HCT116 (cell line): ENCODE data around the gene KIAA1549. TPM values are rescaled to one million over a fixed set of nuclear protein-coding genes. Genes with fewer than 3 reads are reported as not detected.

Experiments
- ATAC-seq: fragments of 200-7000 bp; cut with Tn5 transposase; 2 replicates; pipeline ENCODE4 v1.9.1; 2020; ENCODE audit warnings: mild to moderate bottlenecking, moderate library complexity
- BruUV-seq: library from RNA; stranded (reverse); fragments of 400-500 nt; replicated peaks from 2 replicates; lab custom pipeline; 2021; lab: Mats Ljungman, UMichigan
- CTCF ChIA-PET: fragments of 300-600 bp; sonication (Branson Sonifier 250); formaldehyde crosslinking; loops from one replicate; lab custom pipeline; 2021; ENCODE audit warnings: antibody characterized with exemption; lab: Charles Lee
- POLR2A ChIA-PET: fragments of 300-600, 350-600 bp; sonication (Branson Sonifier 250); formaldehyde crosslinking; loops from one replicate; lab custom pipeline; 2021; ENCODE audit warnings: antibody characterized with exemption; lab: Charles Lee
- RAD21 ChIA-PET, 2 experiments: fragments of 300-600 bp; sonication (Branson Sonifier 250); formaldehyde crosslinking; loops; one replicate each; lab custom pipeline; 2023; ENCODE audit warnings: low total read pairs in 2 of 2; ENCODE audit not compliant: uncharacterized antibody in 2 of 2, unreplicated experiment in 2 of 2, low non-redundant PET in 1 of 2; lab: Charles Lee
- DNase-seq: peaks from one replicate; pipeline ENCODE4 v3.0.0-alpha.2; 2010; ENCODE audit warnings: low read depth, low spot score
- H2AFZ ChIP-seq: fragments of 200-600 bp; shearing (Covaris generic), sonication (generic); 2 replicates; pipeline ENCODE4 v1.6.1; 2017; ENCODE audit warnings: low read depth, mixed run types, mixed read lengths, antibody characterized with exemption, low read length; ENCODE audit not compliant: poor library complexity, severe bottlenecking
- H3K27ac ChIP-seq: 2 replicates; pipeline ENCODE4 v1.5.1; 2012; ENCODE audit warnings: low read depth, low read length
- H3K27me3 ChIP-seq: fragments of 200-600 bp; sonication (generic); 2 replicates; pipeline ENCODE4 v1.6.1; 2016; ENCODE audit warnings: mixed run types, low read length, mixed read lengths; ENCODE audit not compliant: insufficient read depth
- H3K36me3 ChIP-seq, 2 experiments: fragments of 200-500 bp in 1 of 2; fragments of 200-600 bp in 1 of 2; sonication (Bioruptor generic) in 1 of 2; sonication (generic) in 1 of 2; 2 replicates each; pipeline versions ENCODE4 v1.5.1 to v1.6.1; 2014 to 2016; ENCODE audit warnings: low read length in 2 of 2, inconsistent platforms in 1 of 2, mixed read lengths in 1 of 2, mixed run types in 1 of 2; ENCODE audit not compliant: insufficient read depth in 2 of 2, control insufficient read depth in 1 of 2
- H3K4me1 ChIP-seq, 2 experiments: fragments of 200-600 bp in 1 of 2; sonication (generic) in 1 of 2; 2 replicates each; pipeline versions ENCODE4 v1.5.1 to v1.6.1; 2012 to 2017; ENCODE audit warnings: low read length in 2 of 2, inconsistent platforms in 1 of 2, mild to moderate bottlenecking in 1 of 2, mixed read lengths in 1 of 2, mixed run types in 1 of 2, moderate library complexity in 1 of 2; ENCODE audit not compliant: insufficient read depth in 2 of 2, control insufficient read depth in 1 of 2
- H3K4me2 ChIP-seq: fragments of 200-600 bp; sonication (generic); 2 replicates; pipeline ENCODE4 v1.6.1; 2017; ENCODE audit warnings: mixed run types, low read length, mixed read lengths
- H3K4me3 ChIP-seq, 2 experiments: fragments of 200-600 bp in 1 of 2; sonication (generic) in 1 of 2; replicated peaks in 1 of 2; 2 replicates each; pipeline ENCODE4 v1.5.1; 2011 to 2016; ENCODE audit warnings: low read length in 2 of 2, control low read depth in 1 of 2, low read depth in 1 of 2, mild to moderate bottlenecking in 1 of 2, mixed read lengths in 1 of 2, mixed run types in 1 of 2
- H3K79me2 ChIP-seq: fragments of 200-600 bp; sonication (generic); 2 replicates; pipeline ENCODE4 v1.6.1; 2017; ENCODE audit warnings: mild to moderate bottlenecking, mixed run types, low read length, moderate library complexity, mixed read lengths; ENCODE audit not compliant: insufficient read depth
- H3K9ac ChIP-seq: fragments of 200-600 bp; sonication (generic); 2 replicates; pipeline ENCODE4 v1.6.1; 2016; ENCODE audit warnings: low read length, mixed read lengths
- H3K9me2 ChIP-seq: fragments of 200-600 bp; sonication (generic), shearing (Covaris generic); 2 replicates; pipeline ENCODE4 v1.6.1; 2017; ENCODE audit warnings: mixed run types, mild to moderate bottlenecking, moderate library complexity; ENCODE audit not compliant: insufficient read depth
- H3K9me3 ChIP-seq, 2 experiments: fragments of 200-500 bp in 1 of 2; fragments of 200-600 bp in 1 of 2; sonication (Bioruptor generic) in 1 of 2; sonication (generic) in 1 of 2; 2 replicates each; pipeline ENCODE4 v1.6.1; 2014 to 2017; ENCODE audit warnings: low read length in 2 of 2, mixed read lengths in 2 of 2, inconsistent platforms in 1 of 2, low read depth in 1 of 2, mild to moderate bottlenecking in 1 of 2, mixed run types in 1 of 2, moderate library complexity in 1 of 2; ENCODE audit not compliant: control insufficient read depth in 1 of 2, insufficient read depth in 1 of 2
- H4K20me1 ChIP-seq: fragments of 200-600 bp; sonication (generic), shearing (Covaris generic); 2 replicates; pipeline ENCODE4 v1.6.1; 2017; ENCODE audit warnings: mixed run types, mild to moderate bottlenecking, moderate library complexity; ENCODE audit not compliant: insufficient read depth
- CBX3 ChIP-seq: IDR thresholded peaks from 2 replicates; pipeline ENCODE4 v1.6.1; 2012; ENCODE audit warnings: low read depth
- CEBPB ChIP-seq: IDR thresholded peaks from 2 replicates; pipeline ENCODE4 v1.6.1; 2012; ENCODE audit warnings: low read depth
- EGR1 ChIP-seq: IDR thresholded peaks from 2 replicates; pipeline ENCODE4 v1.6.1; 2012; ENCODE audit warnings: low read depth
- ELF1 ChIP-seq: IDR thresholded peaks from 2 replicates; pipeline ENCODE4 v1.6.1; 2012; ENCODE audit warnings: low read depth, borderline replicate concordance
- EZH2phosphoT487 ChIP-seq: fragments of 200-600 bp; IDR thresholded peaks from 2 replicates; pipeline ENCODE4 v1.6.1; 2018; ENCODE audit warnings: antibody characterized with exemption, borderline replicate concordance
- FOSL1 ChIP-seq: IDR thresholded peaks from 2 replicates; pipeline ENCODE4 v1.6.1; 2012; ENCODE audit warnings: low read depth
- POLR2A ChIP-seq: IDR thresholded peaks from 2 replicates; pipeline ENCODE4 v1.7.0; 2011; ENCODE audit warnings: borderline replicate concordance; ENCODE audit not compliant: insufficient read depth, insufficient read length; ENCODE audit errors: extremely low read depth
- RAD21 ChIP-seq: IDR thresholded peaks from 2 replicates; pipeline ENCODE4 v1.6.1; 2012; ENCODE audit warnings: low read depth, mild to moderate bottlenecking
- SIN3A ChIP-seq: IDR thresholded peaks from 2 replicates; pipeline ENCODE4 v1.6.1; 2012; ENCODE audit warnings: low read depth
- SP1 ChIP-seq: IDR thresholded peaks from 2 replicates; pipeline ENCODE4 v1.6.1; 2012; ENCODE audit warnings: low read depth
- TCF7L2 ChIP-seq: IDR thresholded peaks from 2 replicates; pipeline ENCODE4 v1.7.0; 2011; ENCODE audit warnings: borderline replicate concordance, inconsistent platforms; ENCODE audit not compliant: insufficient read depth, insufficient read length; ENCODE audit errors: extremely low read depth
- YY1 ChIP-seq: IDR thresholded peaks from 2 replicates; pipeline ENCODE4 v1.6.1; 2011; ENCODE audit warnings: low read length, low read depth, moderate library complexity, mild to moderate bottlenecking; ENCODE audit not compliant: insufficient replicate concordance; ENCODE audit errors: extremely low read depth
- ZNF274 ChIP-seq: fragments of 200-500 bp; sonication (Bioruptor generic); IDR thresholded peaks from 2 replicates; pipeline ENCODE4 v1.6.1; 2014; ENCODE audit warnings: mild to moderate bottlenecking, low read depth, low read length, inconsistent platforms
- intact Hi-C: fragments of 100-400 bp; cut with micrococcal nuclease; formaldehyde crosslinking; loops from 2 replicates; pipeline ENCODE4 v1.10.0; 2022
- total RNA-seq: library from RNA; stranded (reverse); gene quantifications from one replicate; pipeline ENCODE4 v1.2.1, GENCODE V29; 2021; ENCODE audit not compliant: unreplicated experiment
- TF ChIP-seq, protein P1 (sequence below): IDR thresholded peaks from 2 replicates; pipeline ENCODE4 v1.6.1; 2011; ENCODE audit warnings: mild to moderate bottlenecking, low read length, moderate library complexity; ENCODE audit not compliant: insufficient replicate concordance; ENCODE audit errors: extremely low read depth
- TF ChIP-seq, protein P2 (sequence below): IDR thresholded peaks from 2 replicates; pipeline ENCODE4 v1.6.1; 2012
- TF ChIP-seq, protein P3 (sequence below): IDR thresholded peaks from 2 replicates; pipeline ENCODE4 v1.6.1; 2012

Gene KIAA1549
- total RNA-seq, 1 experiment from 2014 or later = 3.9 TPM

DNA sequence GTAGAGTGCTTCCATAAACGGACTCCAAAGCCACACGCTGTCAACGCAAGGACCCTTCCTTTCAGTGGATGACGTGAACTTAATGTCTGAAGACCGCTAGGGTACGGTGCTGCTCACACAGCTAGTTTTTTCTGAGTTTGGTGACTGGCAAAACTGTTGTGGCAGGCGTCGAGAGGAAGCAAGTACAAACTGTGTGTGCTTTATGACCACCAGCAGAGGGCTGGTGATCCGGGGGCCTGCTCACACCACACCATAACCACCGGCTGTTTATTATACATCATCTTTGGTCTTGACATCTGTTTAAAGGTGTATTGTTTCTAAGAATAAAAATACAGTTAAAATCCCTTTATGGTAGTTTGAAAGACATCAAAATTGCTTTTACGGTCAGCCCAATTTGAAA, 146.1 kb downstream of the KIAA1549 start (continued):
- TF ChIP-seq, protein P1, sequence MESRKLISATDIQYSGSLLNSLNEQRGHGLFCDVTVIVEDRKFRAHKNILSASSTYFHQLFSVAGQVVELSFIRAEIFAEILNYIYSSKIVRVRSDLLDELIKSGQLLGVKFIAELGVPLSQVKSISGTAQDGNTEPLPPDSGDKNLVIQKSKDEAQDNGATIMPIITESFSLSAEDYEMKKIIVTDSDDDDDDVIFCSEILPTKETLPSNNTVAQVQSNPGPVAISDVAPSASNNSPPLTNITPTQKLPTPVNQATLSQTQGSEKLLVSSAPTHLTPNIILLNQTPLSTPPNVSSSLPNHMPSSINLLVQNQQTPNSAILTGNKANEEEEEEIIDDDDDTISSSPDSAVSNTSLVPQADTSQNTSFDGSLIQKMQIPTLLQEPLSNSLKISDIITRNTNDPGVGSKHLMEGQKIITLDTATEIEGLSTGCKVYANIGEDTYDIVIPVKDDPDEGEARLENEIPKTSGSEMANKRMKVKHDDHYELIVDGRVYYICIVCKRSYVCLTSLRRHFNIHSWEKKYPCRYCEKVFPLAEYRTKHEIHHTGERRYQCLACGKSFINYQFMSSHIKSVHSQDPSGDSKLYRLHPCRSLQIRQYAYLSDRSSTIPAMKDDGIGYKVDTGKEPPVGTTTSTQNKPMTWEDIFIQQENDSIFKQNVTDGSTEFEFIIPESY = no peak
- TF ChIP-seq SIN3A (no peak), ZNF274 (no peak), EGR1 (no peak), SP1 (no peak), TCF7L2 (no peak), FOSL1 (no peak)

DNA sequence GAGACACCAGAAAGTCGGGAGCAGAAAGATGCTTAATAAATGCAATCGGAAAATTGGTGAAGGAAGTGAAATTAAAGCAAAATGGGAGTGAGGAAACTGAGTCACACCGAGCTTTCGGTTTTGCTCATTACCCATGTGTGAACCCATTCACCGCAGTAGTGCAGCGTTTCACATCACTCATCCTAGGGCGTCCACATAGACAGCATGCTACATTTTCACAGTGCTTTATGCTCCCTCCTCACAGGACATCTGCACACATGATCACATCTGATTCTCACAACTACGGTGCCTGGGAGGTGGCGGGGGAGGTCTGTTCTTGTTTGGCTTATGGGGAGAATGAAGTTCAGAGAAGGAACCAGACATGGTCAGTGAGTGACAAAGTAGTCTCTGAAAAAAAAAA, 146.6 kb downstream of the KIAA1549 start:
- no peaks in the 10 kb centered on the region for H3K4me1 ChIP-seq
- H3K9me3 ChIP-seq = no peaks in the 10 kb centered on the region
- BruUV-seq = no TSS peak
- no peaks in the 10 kb centered on the region; the same call in 1 of the 2 replicates for H3K27me3 ChIP-seq
- no peak for DNase-seq
- CTCF ChIA-PET = no interaction called here
- H3K4me3 ChIP-seq = no peak overlapping the region
- H2AFZ ChIP-seq = no peak overlapping the region
- no peak for ATAC-seq
- no peaks in the 10 kb centered on the region for H3K79me2 ChIP-seq
- H3K9ac ChIP-seq = no peak overlapping the region
- intact Hi-C loops = no loop called here
- TF ChIP-seq YY1 = no peak
- TF ChIP-seq, protein P2, sequence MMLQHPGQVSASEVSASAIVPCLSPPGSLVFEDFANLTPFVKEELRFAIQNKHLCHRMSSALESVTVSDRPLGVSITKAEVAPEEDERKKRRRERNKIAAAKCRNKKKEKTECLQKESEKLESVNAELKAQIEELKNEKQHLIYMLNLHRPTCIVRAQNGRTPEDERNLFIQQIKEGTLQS = no peak
- no peak for TF ChIP-seq ELF1
- TF ChIP-seq EZH2phosphoT487 = no peak
- no peak for TF ChIP-seq RAD21
- TF ChIP-seq CBX3 = no peak
- no peak for TF ChIP-seq POLR2A
- TF ChIP-seq FOSL1 = no peak
- TF ChIP-seq CEBPB = no peak
- TF ChIP-seq, protein P3, sequence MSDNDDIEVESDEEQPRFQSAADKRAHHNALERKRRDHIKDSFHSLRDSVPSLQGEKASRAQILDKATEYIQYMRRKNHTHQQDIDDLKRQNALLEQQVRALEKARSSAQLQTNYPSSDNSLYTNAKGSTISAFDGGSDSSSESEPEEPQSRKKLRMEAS = no peak
- no peak for TF ChIP-seq ZNF274
- no peaks in the 10 kb centered on the region for H4K20me1 ChIP-seq
- no peak overlapping the region for H3K27ac ChIP-seq
- 0 out of 4 replicates have a peak, but pooled peaks cover 0 to 3% of the 10 kb centered on the region in 2 experiments for H3K36me3 ChIP-seq
- no peaks in the 10 kb centered on the region for H3K9me2 ChIP-seq
- H3K4me2 ChIP-seq = no peak overlapping the region
- POLR2A ChIA-PET = no interaction called here
- RAD21 ChIA-PET = no interaction called here
